Measurements from ENCODE around the gene LRRC74B.
"Not testable (repeated sequence)": the region's sequence is repeated elsewhere in the genome, so short reads cannot be mapped to it uniquely, and the experiment has no call there.

LRRC74B gene

GRCh38 chr22:21051831-21052400 lies 6.2 kb downstream of the LRRC74B start:
- TF ChIP-seq CTCF (IDR thresholded peaks at IDR 0.05; ENCODE audit: low read depth, low read length, missing control alignments) = no peak
- H3K4me3 ChIP-seq (ENCODE audit: low read depth, low read length) = no peak overlapping the region
- in situ Hi-C loops (cut with HindIII; ENCODE audit: low sequenced_read_pairs) = no loop called here
- no peak for DNase-seq (ENCODE audit: low read depth)

- no peak for DNase-seq (ENCODE audit: low read depth)
- H3K4me3 ChIP-seq (ENCODE audit: low read depth, low read length) = no peak overlapping the region
- in situ Hi-C loops (cut with HindIII; ENCODE audit: low sequenced_read_pairs) = no loop called here
- no peak for TF ChIP-seq CTCF (IDR thresholded peaks at IDR 0.05; ENCODE audit: low read depth, low read length, missing control alignments)
These were observed 7.1 kb downstream of the LRRC74B start for GRCh38 chr22:21052715-21053459.

GRCh38 chr22:21054046-21054713 lies 8.4 kb downstream of the LRRC74B start:
- TF ChIP-seq CTCF (IDR thresholded peaks at IDR 0.05; ENCODE audit: low read depth, low read length, missing control alignments) = no peak
- in situ Hi-C loops (cut with HindIII; ENCODE audit: low sequenced_read_pairs) = no loop called here

GRCh38 chr22:21054714-21055563 lies 9.2 kb downstream of the LRRC74B start:
- DNase-seq (ENCODE audit: low read depth) = no peak
- in situ Hi-C loops (cut with HindIII; ENCODE audit: low sequenced_read_pairs) = no loop called here
- no peak for TF ChIP-seq CTCF (IDR thresholded peaks at IDR 0.05; ENCODE audit: low read depth, low read length, missing control alignments)
- H3K4me3 ChIP-seq (ENCODE audit: low read depth, low read length) = no peak overlapping the region

More at GRCh38 chr22:21054046-21054713, 8.4 kb downstream of the LRRC74B start:
- no peak overlapping the region for H3K4me3 ChIP-seq (ENCODE audit: low read depth, low read length)
- DNase-seq (ENCODE audit: low read depth) = no peak

- in situ Hi-C loops (cut with HindIII; ENCODE audit: low sequenced_read_pairs) = no loop called here
- TF ChIP-seq CTCF (IDR thresholded peaks at IDR 0.05; ENCODE audit: low read depth, low read length, missing control alignments) = no peak
- H3K4me3 ChIP-seq (ENCODE audit: low read depth, low read length) = no peak overlapping the region
- no peak for DNase-seq (ENCODE audit: low read depth)
These were observed 9.8 kb downstream of the LRRC74B start for GRCh38 chr22:21055564-21055834.

GRCh38 chr22:21055880-21056319 lies 10.2 kb downstream of the LRRC74B start:
- no peak for TF ChIP-seq CTCF (IDR thresholded peaks at IDR 0.05; ENCODE audit: low read depth, low read length, missing control alignments)
- in situ Hi-C loops (cut with HindIII; ENCODE audit: low sequenced_read_pairs) = no loop called here

GRCh38 chr22:21060363-21060762 lies 14.6 kb downstream of the LRRC74B start:
- H3K4me3 ChIP-seq (ENCODE audit: low read depth, low read length); DNase-seq (ENCODE audit: low read depth); in situ Hi-C loops (cut with HindIII; ENCODE audit: low sequenced_read_pairs): not testable (repeated sequence)

More at GRCh38 chr22:21055880-21056319, 10.2 kb downstream of the LRRC74B start:
- DNase-seq (ENCODE audit: low read depth) = no peak
- no peak overlapping the region for H3K4me3 ChIP-seq (ENCODE audit: low read depth, low read length)

GRCh38 chr22:21061660-21062321 lies 16.0 kb downstream of the LRRC74B start:
- DNase-seq (ENCODE audit: low read depth); in situ Hi-C loops (cut with HindIII; ENCODE audit: low sequenced_read_pairs); H3K4me3 ChIP-seq (ENCODE audit: low read depth, low read length): not testable (repeated sequence)

- H3K4me3 ChIP-seq (ENCODE audit: low read depth, low read length); in situ Hi-C loops (cut with HindIII; ENCODE audit: low sequenced_read_pairs): not testable (repeated sequence)
These were observed 18.7 kb downstream of the LRRC74B start for GRCh38 chr22:21064425-21064824.

More at GRCh38 chr22:21064425-21064824, 18.7 kb downstream of the LRRC74B start:
- DNase-seq (ENCODE audit: low read depth) = not testable (repeated sequence)
